HuH-7 (cell line): ENCODE data around the gene PDGFRA.

ENCODE experiments used
- DNase-seq: peaks from one replicate; pipeline ENCODE4 v3.0.0; 2011; ENCODE audit warnings: low spot score

The PDGFRA gene

DNA sequence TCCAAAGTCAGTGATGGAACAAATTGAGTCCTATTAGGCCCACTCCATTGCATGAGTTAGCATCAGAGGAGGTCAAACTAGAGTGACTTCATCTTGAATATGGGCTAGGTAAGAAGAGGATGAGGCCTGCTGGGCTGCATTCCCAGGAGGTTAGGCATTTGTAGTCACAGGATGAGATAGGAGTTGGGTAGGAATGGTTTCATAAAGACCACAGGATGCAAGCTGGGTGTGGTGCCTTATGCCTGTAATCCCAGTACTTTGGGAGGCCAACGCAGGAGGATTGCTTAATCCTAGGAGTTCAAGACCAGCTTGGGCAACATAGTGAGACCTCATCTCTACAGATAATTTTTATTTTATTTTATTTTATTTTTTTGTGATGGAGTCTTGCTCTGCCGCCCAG is 26.8 kb downstream of the PDGFRA start:
- no peak for DNase-seq

DNA sequence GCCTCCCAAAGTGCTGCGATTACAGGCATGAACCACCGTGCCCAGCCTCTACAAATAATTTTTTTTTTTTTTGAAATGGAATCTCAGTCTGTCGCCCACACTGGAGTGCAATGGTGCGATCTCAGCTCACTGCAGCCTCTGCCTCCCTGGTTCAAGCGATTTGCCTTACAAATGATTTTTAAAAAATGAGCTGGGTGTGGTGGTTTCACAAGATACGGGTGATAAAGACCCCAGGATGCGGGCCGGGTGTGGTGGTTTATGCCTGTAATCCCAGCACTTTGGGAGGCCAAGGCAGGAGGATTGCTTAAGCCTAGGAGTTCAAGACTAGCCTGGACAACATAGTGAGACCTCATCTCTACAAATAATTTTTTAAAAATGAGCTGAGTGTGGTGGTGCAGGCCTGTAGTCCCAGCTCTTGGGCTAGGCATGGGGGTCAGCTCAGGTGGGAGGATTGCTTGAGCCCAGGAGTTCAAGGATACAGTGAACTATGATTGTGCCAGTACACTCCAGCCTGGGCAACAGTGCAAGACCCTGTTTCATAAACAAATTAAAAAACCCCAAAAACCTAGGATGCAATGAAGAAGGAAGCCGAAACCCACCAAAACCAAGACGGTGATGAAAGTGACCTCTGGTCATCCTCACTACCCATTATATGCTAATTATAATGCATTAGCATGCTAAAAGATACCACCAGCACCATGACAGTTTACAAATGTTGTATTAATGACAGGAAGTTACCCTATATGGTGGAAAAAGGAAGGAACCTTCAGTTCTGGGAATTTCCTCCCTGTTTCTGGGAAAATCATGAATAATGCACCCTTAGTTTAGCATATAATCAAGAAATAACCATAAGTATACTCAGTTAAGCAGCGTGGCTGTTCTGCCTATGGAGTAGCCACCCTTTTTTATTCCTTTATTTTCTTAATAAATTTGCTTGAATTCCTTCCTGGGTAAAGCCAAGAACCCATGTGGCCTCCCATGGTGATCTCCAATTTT is 27.7 kb downstream of the PDGFRA start:
- no peak for DNase-seq

DNA sequence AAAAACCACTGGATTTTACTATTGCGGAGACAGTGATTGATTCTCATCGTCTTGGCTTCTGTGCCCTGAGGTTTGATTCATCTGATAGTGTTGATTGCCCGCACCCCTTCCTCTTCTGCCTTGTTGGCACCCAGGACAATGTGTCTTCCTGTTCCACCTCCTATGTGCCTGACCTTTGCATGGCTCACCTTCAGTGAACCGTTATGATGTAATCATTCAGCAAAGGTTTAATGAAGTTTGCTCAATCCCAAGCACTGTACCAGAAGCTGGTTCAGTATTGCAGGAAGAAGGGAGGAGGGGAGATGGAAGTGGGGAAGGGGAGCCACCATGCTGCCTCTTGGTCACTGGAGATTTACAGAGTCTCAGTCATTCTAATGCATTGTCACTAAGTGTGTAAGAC is 36.3 kb downstream of the PDGFRA start:
- DNase-seq, result peak; percentile 32

DNA sequence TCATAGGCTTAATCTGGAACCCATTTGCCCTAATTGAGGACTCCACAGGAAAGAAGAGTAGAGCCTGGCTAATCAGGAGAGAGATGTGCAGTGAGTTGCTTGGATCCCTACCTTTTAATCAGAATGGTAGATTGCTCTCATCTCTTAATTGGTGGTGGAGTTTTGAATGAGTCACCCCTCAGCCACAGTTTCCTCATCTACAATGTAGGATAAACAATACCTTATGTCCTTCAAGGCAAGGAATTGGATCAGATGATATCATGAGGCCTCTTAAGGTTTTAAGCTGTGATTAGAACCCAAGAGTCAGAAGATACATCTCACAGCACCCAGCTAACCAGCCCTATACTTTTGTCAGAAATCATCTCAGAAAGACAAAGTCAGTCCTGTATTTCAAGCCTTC is 39.1 kb downstream of the PDGFRA start:
- no peak for DNase-seq

DNA sequence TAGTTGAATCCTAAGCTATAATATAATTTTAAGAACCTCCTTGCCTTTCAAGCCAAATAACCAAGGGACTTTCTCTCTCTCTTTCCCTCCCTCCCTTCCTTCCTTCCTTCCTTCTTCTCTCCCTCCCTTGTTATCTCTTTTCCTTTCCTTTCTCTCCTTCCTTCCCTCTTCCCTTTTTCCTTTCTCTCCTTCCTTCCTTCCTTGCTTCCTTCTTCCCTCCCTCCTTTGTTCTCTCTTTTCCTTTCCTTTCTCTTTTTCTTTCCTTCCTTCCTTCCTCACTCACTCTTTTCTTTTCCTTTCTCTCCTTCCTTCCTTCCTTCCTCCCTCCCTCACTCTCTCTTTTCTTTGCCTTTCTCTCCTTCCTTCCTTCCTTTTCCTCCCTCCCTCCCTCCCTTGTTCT is 42.4 kb downstream of the PDGFRA start:
- no peak for DNase-seq

DNA sequence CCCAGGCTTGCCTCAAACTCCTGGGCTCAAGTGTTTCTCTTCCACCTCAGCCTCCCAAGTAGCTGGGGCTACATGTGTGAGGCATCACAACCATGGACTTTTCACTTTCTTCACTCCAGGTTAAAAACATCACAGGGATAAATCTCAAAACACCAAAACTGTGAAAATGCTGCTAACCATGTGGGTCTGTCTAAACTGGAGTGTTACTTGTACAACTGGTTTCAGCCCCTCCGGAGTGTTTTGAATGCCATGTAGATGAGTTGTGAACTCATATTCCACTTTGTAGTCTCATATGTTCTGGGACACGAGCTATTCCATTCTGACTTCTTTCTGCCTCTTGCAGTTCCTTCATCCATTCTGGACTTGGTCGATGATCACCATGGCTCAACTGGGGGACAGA is 43.0 kb downstream of the PDGFRA start:
- DNase-seq, result no peak

DNA sequence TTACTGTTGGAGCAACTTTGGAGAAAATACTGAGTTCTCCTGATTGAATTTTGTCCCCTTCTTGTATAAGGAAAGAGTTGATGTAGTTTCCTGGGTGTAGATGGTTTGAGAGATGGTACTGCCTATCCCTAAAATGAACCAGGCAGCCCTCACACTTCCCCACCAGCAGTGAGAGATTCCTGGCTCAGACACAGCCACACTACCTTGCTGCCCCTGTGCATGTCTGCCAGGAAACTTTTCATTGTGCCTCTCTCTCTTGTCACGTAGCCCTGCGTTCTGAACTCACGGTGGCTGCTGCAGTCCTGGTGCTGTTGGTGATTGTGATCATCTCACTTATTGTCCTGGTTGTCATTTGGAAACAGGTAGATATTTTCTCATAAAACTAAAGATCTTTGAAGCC is 45.2 kb downstream of the PDGFRA start:
- no peak for DNase-seq

DNA sequence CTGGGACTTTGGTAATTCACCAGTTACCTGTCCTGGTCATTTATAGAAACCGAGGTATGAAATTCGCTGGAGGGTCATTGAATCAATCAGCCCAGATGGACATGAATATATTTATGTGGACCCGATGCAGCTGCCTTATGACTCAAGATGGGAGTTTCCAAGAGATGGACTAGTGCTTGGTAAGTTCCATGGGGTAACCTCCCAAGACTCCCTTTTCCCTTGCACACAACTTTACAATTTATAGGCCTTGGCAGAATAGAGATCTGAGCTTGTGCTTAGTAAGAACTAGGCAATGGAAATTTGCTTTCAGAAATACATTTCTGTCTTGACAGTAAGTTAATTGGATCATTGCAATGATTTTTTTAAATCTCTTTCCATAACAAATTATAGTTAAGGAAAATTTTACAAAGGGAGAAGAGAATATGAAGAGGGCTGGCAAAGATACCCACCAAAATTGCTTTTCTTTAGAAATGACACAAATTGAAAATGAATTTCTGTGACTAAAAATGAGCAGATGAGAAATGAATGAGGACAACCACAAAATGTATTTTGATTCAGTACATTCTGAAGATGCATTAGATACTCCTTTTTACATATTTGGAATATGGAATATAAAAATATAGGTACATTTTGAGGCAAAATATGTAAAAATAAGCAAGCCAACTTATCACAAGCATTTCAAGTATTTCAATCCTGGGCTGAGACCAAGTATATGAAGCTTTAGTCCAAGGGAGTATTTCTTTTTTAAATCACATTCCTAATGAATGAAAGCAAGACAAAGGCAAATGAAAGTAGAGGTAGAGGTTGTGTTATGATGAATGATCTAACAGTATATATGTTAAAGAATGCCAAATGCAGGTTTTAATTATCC is 45.9 kb downstream of the PDGFRA start:
- DNase-seq, result no peak

DNA sequence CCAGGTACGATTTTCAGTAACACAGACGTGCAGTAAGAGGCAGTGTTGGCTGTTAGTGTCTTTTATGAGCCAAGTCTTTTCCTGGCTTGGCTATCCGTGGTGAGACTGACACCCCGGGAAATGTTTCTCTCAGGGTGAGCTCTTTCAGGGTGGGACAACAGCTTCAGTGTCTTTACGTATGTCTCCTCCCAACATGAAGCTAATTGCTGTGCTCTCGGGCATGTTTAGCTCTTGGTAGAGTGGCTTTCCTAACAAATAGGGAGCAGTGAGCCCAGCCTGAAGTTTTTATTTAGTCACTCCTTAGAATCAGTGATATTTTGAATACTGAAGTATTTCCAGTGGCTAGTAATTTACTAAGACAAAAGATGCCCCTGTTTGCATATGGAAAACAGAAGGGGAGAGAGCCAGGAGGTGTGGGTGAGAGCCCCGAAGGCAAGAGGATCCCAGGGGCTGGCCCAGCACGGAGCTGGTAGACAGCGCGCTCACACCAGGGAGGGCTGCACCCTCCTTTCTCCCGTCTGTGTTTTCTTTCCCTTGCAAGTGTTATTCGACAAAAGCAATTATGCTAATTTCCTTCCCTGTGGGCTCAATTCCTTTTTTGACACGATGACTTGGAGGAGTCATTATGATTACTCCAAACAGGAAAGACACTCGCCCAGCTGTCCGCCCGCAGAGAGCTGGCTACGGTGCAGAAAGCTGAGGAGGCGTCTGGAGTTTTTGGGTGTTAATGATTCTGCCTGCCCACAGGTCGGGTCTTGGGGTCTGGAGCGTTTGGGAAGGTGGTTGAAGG is 47.7 kb downstream of the PDGFRA start:
- no peak for DNase-seq

DNA sequence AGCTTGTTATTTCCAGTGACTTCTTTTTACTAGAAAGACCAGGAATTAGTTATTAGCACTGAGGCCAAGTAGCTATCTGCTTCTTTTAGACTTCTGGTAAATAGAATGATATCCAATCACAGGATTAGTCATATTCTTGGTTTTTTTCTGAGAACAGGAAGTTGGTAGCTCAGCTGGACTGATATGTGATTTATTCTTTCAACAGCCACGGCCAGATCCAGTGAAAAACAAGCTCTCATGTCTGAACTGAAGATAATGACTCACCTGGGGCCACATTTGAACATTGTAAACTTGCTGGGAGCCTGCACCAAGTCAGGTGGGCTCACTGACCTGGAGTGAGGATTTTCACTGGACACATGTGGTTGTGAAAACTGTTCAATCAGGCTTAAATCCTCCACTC is 48.6 kb downstream of the PDGFRA start:
- DNase-seq, result no peak

DNA sequence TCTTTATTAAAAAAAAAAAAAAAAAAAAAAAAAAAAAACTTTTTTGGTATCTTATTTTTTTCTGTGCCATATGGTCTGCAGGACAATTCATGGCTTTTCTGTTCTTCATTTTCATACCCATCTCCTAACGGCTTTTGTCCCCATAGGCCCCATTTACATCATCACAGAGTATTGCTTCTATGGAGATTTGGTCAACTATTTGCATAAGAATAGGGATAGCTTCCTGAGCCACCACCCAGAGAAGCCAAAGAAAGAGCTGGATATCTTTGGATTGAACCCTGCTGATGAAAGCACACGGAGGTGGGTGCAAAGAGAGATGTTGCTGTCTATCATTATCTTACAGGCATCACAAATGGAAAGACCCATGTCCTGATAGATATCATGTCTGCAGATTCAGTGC is 49.1 kb downstream of the PDGFRA start:
- DNase-seq, result no peak

DNA sequence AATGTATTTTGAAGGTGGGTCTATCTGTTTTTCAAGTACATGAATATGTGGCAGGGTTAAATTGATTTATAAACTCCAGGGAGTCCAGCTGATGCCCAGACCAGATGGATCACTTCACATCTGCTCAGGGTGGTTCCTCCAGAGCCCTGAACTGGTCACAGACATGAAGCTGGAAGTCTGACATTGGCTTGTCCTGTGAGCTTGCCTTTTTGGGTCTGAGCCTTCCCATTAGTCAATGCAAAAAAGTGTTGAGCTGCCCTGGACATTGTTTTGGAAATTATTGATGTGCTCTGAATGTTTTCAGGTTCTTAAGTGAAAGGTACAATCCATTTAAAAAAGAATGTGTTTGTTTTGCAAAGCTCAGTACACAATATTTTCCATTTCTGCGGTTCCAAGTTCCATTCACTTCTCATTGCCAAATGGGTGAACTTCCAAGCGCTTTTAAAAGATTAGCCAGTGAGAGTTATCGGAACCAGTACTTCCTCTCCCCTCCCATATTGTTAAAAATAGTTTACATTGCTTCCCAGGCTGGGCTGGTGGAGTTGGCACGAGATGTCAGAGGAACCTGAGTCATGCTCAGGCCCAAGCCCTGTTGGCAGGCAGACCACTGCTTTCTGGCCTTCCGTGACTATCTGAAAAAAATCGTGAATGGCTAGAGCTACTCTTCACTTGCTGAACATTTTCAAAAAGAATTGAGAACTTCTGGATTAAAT is 52.1 kb downstream of the PDGFRA start:
- no peak for DNase-seq

DNA sequence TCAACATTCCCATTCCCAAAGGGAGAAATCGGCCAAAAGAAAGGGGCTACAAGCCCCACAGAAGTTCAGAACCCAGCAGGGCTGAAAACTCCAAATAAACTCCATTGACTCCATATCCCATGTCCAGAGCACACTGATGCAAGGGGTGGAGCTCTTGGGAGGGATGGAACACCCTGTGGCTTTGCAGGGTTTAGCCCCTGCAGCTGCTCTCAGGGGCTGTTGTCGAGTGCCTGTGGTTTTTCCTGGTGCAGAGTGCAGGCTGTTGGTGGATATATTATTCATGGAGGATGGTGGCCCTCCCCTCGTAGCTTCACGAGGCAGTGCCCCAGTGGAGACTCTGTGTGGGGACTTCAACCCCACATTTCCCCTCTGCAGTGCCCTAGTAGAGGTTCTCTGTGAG is 53.7 kb downstream of the PDGFRA start:
- no peak for DNase-seq

DNA sequence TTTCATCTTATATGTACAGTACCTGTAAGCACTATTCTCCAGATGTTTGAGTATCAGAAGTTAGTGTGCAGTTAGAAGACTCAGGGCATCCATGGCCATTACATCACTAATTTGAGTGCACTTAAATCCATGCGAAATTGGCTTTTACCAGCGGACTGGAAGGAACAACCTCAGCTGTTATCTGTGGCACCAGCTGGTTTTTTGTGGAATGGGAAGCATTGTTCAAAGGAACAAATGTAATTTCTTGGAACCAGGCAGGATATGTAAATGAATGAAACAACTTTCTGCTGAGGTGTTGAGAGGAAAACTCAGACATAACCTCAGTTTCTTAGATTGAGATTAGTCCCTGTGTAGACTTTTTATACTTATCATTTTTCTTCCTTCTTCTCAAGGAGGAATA is 60.2 kb downstream of the PDGFRA start:
- DNase-seq, result no peak

DNA sequence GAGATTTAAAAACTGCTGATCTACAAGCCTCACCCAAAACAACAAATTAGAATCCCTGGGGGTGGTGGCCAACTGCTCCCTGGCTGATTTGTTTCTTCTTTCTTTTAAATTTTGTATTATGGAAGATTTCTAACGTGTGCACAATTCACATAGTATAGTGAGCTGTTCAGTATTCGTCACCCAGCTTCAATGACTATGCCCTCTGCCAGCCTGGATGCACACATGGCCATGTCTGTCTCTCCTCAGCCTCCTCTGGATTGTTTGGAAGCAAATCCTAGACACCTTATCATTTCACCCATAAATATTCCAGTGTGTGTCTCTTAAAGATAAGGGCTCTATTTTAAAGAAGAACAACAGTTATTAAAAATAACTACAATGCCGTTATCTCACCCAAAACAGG is 61.9 kb downstream of the PDGFRA start:
- DNase-seq, result no peak

DNA sequence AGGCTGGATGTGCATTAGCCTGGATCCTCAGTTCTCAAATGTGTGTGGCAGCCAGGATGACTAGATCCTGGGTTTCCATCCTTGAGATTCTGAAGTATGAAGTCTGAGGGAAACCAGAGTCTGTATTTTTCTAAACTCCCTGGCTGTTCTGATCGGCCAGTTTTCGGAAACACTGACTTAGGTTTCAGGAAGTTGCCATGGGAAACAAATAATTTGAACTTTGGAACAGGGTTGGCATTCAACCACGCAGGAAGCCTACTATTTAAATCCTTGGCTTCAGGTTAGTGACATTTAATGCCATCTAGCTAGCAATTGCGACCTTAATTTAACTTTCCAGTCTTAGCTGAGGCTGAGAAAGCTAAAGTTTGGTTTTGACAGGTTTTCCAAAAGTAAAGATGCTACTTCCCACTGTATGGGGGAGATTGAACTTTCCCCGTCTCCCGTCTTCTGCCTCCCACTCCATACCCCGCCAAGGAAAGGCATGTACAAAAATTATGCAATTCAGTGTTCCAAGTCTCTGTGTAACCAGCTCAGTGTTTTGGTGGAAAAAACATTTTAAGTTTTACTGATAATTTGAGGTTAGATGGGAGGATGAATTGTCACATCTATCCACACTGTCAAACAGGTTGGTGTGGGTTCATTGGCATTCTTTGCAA is 67.6 kb downstream of the PDGFRA start:
- DNase-seq, result no peak

DNA sequence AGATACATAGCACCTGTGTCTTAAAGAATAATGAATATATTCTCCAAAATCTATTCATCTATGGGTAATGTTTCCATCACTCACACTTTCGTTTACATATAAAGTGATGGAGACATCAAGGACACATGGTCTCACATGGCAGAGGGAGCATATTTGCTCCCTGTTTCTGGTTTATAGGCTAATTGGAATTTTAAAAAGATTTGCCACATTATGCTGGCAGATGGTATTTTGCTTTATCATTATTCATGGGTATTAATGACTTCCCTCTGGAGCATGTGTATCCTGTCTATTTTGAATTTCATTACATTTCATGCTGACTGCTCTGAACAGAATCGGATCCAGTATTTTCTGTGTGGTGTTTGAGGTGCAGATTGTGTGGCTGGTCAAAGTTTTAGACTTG is 79.0 kb downstream of the PDGFRA start:
- no peak for DNase-seq

DNA sequence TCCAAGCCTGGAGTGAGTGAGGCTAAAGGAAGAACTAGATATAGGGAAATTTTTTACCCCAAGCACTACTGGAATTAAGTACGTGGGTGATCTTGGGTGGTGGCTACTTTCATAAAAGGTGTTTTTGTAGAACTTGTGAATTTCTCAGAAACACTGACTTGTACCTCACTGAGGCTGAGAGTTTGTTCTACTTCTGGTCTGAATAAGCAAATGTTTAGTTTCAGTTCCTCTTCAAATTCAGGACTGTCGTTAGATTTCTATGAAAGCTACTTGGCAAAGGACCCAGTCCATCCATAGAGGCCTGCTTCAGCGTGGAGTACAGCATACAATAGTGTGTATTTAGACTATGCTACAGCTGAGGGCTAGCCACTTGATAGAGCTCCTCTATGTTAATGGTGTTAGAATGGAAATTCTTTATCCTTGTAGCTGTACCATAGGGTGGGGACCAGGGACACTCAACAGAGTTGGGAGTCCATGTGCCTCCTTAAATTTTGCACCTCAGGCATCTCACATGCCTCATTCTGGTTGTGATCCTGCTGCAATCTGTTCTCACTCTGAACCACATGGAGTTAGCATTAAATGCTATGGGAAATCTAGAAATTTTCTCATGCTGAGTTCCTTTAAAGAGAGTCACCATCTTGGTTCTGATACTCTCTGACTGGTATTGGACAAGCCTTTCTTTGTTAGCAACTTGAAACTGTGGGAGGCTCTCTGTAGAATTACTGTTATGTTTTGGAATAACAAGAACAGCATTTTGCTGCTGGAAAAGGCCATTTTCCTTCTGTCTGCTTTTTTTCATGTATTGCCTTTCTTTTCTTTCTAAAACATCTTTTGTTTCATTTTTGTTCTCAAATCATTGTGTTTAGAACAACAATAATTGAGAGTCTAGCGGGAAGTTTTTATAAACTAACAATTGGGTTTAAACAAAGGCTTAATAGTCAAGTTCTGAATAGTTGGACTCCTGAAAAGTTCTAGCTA is 86.8 kb downstream of the PDGFRA start:
- DNase-seq, result no peak

DNA sequence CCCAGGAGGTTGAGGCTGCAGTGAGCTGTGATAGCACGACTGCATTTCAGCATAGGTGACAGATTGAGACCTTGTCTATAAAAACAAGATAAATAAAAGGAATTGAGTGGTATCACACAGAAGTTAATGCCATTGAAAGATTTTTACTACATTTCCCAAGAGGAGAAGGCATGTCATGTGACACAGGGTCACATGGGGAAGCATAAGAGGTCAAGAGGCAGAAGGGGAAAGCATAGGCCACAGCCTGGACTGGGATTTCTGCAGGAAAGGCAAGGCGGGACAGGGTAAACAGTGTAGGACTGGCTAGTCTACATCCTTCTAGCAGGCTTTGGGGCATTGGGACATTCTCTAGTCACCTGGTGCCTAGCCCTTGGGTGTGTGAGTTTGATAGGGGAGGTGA is 88.6 kb downstream of the PDGFRA start:
- DNase-seq, result no peak

DNA sequence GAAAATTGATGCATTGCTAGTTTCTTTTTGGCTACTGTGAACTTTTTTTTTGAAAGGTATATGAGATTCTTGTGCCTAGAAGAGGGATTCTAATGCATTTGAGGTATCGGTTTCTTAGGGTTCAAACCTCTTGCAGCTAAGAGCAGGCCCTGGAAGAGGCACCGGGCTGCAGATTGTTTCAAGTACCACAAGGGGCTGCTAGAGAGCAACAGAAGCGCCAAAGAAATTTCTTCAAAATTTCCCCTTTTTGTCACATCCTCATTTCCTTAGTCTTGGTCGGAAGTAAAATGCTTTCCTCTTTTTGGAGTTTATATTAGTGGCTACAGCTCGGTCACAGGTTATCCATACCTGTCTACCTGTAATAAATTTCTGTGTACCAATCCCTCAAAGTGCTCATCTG is 89.8 kb downstream of the PDGFRA start:
- DNase-seq, result peak; percentile 55
